ENCODE results near the gene ARAP2.

Gene ARAP2

DNA sequence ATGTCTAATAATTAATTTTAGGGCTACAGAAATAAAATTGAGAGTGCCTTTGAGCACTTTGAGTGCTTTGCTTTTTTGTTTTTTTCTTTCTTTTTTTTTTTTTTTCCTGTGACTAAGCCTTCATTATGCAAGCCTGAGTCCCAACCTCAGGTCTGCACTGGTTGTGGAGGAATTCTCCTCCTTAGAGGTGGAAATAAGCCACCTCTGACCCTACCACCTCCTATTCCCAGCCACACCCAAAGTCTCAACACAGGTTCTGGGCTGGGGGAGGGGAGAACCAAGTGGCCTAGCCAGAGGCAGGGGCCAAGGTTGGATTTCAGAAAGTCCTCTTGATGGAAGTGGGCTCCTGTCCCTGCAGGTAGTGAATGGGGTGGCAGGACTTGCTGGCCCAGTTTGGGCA is 180.2 kb downstream of the ARAP2 start:
- Histone ChIP-seq H3K9ac (ENCODE audit: low read length) (no peak overlapping the region), H3K4me3 (ENCODE audit: low read length) (no peak overlapping the region), H3K4me1 (ENCODE audit: control insufficient read depth, insufficient read depth, low read length) (no peaks in the 10 kb centered on the region), H3K36me3 (ENCODE audit: control insufficient read depth, insufficient read depth, low read length) (no peaks in the 10 kb centered on the region), H3K27me3 (ENCODE audit: control insufficient read depth, insufficient read depth, low read length) (no peaks in the 10 kb centered on the region), H3K27ac (ENCODE audit: low read depth, low read length) (no peak overlapping the region)

DNA sequence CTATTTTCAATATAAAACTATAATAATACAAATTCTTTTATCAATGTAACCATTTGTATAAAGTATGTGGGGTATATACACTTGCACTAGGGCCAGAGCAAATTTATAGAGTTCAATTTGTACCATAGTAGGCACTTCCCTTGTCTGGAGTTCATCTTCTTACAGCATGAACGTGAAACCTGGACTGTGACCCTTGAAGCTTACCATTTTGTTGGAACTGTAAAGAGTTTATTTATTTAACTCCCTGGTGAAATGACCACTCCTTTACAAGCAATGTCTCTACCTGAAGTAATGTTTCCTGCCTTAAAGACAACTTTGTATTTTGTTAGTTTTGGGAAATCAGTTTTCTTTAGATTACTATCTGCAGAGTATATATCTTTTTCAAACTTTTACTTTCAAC is 188.2 kb downstream of the ARAP2 start:
- no peak overlapping the region for H3K27ac ChIP-seq (ENCODE audit: low read depth, low read length)
- H3K27me3 ChIP-seq (ENCODE audit: control insufficient read depth, insufficient read depth, low read length): no peaks in the 10 kb centered on the region
- no peak overlapping the region for H3K4me3 ChIP-seq (ENCODE audit: low read length)
- no peak overlapping the region for H3K9ac ChIP-seq (ENCODE audit: low read length)
- H3K4me1 ChIP-seq (ENCODE audit: control insufficient read depth, insufficient read depth, low read length): no peaks in the 10 kb centered on the region
- H3K36me3 ChIP-seq (ENCODE audit: control insufficient read depth, insufficient read depth, low read length): no peaks in the 10 kb centered on the region

DNA sequence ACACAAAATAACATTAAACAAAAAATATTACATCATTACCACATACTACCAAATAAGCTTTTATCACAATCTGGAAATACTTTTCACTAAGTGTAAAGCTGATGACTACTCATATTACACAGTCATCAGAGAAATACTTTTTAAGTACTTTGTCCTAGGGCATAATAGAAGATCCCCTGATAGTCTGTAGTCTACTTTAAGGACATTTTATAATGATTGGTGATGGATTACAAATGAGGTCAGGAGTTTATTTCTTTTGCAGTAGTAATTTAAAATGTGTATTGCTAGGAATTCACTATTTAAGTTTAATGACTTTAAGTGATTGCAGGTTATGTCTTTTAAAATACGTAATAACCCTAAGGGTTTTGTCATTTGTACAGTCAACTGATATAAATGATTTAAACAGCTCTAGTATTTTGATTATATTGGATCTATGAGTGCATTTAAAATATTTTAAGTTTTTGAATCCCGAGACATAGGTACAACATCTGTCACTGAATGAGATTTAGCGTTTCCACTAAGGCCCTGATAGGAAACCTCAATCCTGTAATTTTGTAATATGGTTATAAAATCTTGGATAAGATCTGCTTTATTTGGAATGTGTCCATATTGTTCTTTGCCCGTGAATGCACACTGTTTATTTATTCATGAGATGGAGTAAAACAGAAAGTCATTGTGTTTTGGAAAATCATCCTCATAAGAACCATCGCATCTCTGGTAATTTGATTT is 189.5 kb downstream of the ARAP2 start:
- Histone ChIP-seq H3K9ac (ENCODE audit: low read length) (no peak overlapping the region), H3K27ac (ENCODE audit: low read depth, low read length) (no peak overlapping the region), H3K4me3 (ENCODE audit: low read length) (no peak overlapping the region), H3K27me3 (ENCODE audit: control insufficient read depth, insufficient read depth, low read length) (no peaks in the 10 kb centered on the region), H3K4me1 (ENCODE audit: control insufficient read depth, insufficient read depth, low read length) (no peaks in the 10 kb centered on the region), H3K36me3 (ENCODE audit: control insufficient read depth, insufficient read depth, low read length) (no peaks in the 10 kb centered on the region)

DNA sequence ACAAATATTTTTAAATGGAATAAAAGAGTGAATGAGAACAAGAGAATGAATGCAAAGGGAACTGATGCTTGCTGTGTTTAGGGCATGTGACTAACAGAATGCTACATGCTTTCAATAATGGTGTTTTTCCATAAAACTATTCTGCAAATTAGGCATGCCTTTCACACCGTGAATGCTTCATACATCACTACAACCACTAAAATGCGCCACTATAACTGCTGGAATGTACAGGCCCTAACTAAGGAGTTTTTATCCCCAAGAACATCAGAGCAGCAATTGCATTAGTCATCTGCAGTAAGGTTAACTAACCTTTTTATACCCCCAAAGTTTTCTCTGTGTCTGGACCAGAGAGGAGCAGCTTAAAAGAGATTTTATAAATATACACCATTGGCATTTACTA is 190.4 kb downstream of the ARAP2 start:
- Histone ChIP-seq H3K4me1 (ENCODE audit: control insufficient read depth, insufficient read depth, low read length) (no peaks in the 10 kb centered on the region), H3K9ac (ENCODE audit: low read length) (no peak overlapping the region), H3K36me3 (ENCODE audit: control insufficient read depth, insufficient read depth, low read length) (no peaks in the 10 kb centered on the region), H3K27me3 (ENCODE audit: control insufficient read depth, insufficient read depth, low read length) (no peaks in the 10 kb centered on the region), H3K4me3 (ENCODE audit: low read length) (no peak overlapping the region), H3K27ac (ENCODE audit: low read depth, low read length) (no peak overlapping the region)

DNA sequence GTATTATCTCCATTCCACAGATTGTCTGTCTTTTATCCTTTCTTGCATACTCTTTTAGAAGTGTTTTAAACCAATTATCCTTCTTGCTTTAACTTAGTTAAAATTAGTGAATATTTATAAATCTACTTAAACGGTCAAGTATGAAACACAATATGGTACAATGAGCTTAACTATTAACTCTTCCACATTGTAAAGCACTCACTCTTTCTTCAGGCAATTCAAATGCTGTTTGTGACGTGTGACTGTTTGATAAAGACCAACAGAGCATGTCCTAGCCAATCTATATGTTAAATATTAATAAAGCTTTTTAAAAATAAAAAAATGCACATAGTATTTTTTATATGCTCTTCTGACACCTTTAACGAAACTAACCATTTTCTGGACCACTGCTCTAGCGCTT is 192.7 kb downstream of the ARAP2 start:
- H3K27ac ChIP-seq (ENCODE audit: low read depth, low read length): no peak overlapping the region
- H3K4me3 ChIP-seq (ENCODE audit: low read length): no peak overlapping the region
- H3K36me3 ChIP-seq (ENCODE audit: control insufficient read depth, insufficient read depth, low read length): no peaks in the 10 kb centered on the region
- no peak overlapping the region for H3K9ac ChIP-seq (ENCODE audit: low read length)
- no peaks in the 10 kb centered on the region for H3K27me3 ChIP-seq (ENCODE audit: control insufficient read depth, insufficient read depth, low read length)
- no peaks in the 10 kb centered on the region for H3K4me1 ChIP-seq (ENCODE audit: control insufficient read depth, insufficient read depth, low read length)

DNA sequence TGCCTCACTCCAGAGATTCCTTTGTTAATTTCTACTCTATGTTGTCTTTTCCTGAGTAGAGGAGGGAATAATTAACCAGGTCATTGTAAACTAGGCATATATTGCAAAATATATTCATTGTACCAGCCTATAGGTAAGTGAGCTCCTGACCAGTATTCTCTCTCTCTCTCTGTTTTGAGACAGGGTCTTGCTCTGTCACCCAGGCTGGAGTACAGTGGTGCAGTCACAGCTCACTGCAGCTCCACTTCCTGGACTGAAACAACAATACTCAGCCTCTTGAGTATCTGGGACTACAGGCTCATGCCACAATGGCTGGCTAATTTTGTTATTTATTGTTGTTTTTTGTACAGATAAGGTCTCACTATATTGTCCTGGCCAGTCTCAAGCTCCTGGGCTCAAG is 198.3 kb downstream of the ARAP2 start:
- no peak overlapping the region for H3K4me3 ChIP-seq (ENCODE audit: low read length)
- H3K9ac ChIP-seq (ENCODE audit: low read length): no peak overlapping the region
- no peaks in the 10 kb centered on the region for H3K27me3 ChIP-seq (ENCODE audit: control insufficient read depth, insufficient read depth, low read length)
- H3K36me3 ChIP-seq (ENCODE audit: control insufficient read depth, insufficient read depth, low read length): no peaks in the 10 kb centered on the region
- H3K27ac ChIP-seq (ENCODE audit: low read depth, low read length): no peak overlapping the region
- no peaks in the 10 kb centered on the region for H3K4me1 ChIP-seq (ENCODE audit: control insufficient read depth, insufficient read depth, low read length)

DNA sequence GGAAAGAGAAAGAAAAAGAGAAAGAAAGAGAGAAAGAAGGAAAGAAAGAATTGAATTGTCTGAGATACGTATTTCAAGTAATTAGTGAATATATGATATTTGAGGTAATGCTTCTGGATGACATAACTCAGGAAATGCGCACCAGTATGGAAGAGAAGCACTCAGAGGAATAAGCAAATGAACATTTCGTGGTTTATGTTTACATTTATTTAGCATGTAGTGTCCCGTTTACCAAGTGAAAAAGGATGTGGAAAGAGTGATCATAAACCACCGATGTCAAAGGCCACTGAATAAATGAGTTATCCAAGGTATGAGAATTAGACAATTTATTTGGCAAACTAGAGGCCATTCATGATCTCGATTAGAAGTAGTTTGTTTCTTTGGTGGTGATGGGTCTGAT is 200.4 kb downstream of the ARAP2 start:
- no peak overlapping the region for H3K4me3 ChIP-seq (ENCODE audit: low read length)
- H3K9ac ChIP-seq (ENCODE audit: low read length): no peak overlapping the region
- no peaks in the 10 kb centered on the region for H3K36me3 ChIP-seq (ENCODE audit: control insufficient read depth, insufficient read depth, low read length)
- H3K27ac ChIP-seq (ENCODE audit: low read depth, low read length): no peak overlapping the region
- H3K4me1 ChIP-seq (ENCODE audit: control insufficient read depth, insufficient read depth, low read length): no peaks in the 10 kb centered on the region
- H3K27me3 ChIP-seq (ENCODE audit: control insufficient read depth, insufficient read depth, low read length): no peaks in the 10 kb centered on the region

DNA sequence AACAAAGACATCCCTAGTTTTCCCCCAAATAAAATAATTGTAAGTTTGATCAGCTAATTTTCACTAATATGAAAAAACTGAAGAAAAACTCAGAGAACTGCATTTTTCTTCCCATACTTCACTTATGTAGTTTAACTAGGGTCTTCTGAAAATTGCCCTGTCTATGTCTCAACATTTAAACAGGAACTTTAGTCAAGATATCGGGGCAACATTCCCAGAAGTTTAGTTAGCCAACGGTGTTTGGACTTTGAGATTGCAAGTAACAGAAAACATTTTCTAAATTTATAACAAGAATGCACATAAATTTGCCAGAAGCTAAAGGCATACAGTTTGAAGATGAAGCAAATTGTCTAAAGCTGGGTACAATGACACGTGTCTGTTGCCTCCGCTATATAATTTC is 201.1 kb downstream of the ARAP2 start:
- no peaks in the 10 kb centered on the region for H3K27me3 ChIP-seq (ENCODE audit: control insufficient read depth, insufficient read depth, low read length)
- H3K4me1 ChIP-seq (ENCODE audit: control insufficient read depth, insufficient read depth, low read length): no peaks in the 10 kb centered on the region
- H3K27ac ChIP-seq (ENCODE audit: low read depth, low read length): no peak overlapping the region
- no peaks in the 10 kb centered on the region for H3K36me3 ChIP-seq (ENCODE audit: control insufficient read depth, insufficient read depth, low read length)
- no peak overlapping the region for H3K9ac ChIP-seq (ENCODE audit: low read length)
- no peak overlapping the region for H3K4me3 ChIP-seq (ENCODE audit: low read length)

DNA sequence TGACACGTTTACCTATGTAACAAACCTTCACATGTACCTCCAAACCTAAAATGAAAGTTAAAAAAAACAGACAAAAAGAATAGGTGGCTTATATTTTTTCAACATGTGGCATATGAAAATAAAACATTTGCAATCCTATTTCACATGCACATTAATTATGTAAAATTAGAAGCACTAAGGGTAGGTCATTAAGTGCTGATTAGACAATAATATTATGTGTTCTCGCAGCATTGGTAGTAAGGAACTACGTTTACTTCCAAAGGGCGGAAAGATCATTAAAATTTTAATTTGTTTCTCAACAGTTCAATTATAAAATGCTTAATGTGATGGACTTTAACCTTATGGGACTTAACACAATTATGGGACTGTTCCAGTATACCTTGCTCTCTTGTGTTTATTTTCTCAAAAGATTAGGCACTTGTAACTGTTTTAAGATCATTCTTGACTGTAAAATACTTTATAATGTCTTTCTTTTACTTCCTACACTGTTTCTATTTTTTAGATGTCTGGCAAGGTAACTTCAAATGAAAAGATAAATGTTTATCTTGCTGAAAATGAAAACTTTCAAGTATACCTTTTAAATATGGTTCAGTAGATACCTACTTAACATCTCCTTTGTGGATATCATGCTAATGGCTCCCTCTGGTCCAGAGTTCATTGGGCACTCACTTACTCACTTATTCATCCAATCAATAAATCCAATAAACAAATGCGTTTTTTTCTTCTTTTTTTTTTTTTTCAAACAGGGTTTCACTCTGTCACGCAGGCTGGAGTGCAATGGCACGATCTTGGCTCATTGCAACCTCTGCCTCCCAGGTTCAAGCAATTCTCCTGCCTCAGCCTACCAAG is 202.0 kb downstream of the ARAP2 start:
- Histone ChIP-seq H3K27me3 (ENCODE audit: control insufficient read depth, insufficient read depth, low read length) (no peaks in the 10 kb centered on the region), H3K4me1 (ENCODE audit: control insufficient read depth, insufficient read depth, low read length) (no peaks in the 10 kb centered on the region), H3K4me3 (ENCODE audit: low read length) (no peak overlapping the region), H3K27ac (ENCODE audit: low read depth, low read length) (no peak overlapping the region), H3K9ac (ENCODE audit: low read length) (no peak overlapping the region), H3K36me3 (ENCODE audit: control insufficient read depth, insufficient read depth, low read length) (no peaks in the 10 kb centered on the region)

DNA sequence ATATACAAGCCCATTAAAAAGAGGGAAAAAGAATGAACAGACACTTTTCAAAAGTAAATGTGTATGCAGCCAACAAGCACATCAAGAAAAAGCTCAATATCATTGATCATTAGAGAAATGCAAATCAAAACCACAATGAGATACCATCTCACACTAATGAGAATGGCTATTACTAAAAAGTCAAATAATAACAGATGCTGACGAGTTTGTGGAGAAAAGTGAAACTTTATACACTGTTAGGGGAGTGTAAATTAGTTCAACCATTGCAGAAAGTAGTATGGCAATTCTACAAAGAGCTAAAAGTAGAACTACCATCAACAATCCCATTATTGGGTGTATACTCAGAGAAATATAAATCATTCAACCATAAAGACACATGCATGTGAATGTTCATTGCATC is 203.0 kb downstream of the ARAP2 start:
- Histone ChIP-seq H3K4me3 (ENCODE audit: low read length) (no peak overlapping the region), H3K36me3 (ENCODE audit: control insufficient read depth, insufficient read depth, low read length) (no peaks in the 10 kb centered on the region), H3K4me1 (ENCODE audit: control insufficient read depth, insufficient read depth, low read length) (no peaks in the 10 kb centered on the region), H3K27ac (ENCODE audit: low read depth, low read length) (no peak overlapping the region), H3K9ac (ENCODE audit: low read length) (no peak overlapping the region), H3K27me3 (ENCODE audit: control insufficient read depth, insufficient read depth, low read length) (no peaks in the 10 kb centered on the region)

DNA sequence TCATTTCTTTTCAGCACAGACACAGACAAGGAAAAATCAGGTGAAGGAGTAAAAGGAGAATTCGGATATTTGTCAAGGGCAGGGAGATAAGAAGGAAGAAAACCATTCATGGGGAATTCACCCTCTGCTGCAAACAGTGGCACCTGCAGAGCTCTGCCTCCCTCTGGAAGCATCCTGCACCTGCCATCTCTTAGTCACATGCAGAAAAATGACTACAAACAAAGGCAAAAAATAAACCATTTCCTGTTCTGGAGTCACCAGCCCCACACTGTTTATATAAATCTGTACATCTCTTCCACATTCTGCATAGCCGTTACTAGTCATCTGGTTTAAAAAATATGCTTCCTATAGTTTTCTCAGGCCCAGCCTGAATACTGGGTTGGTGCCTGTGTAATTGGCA is 205.3 kb downstream of the ARAP2 start:
- H3K4me1 ChIP-seq (ENCODE audit: control insufficient read depth, insufficient read depth, low read length): no peaks in the 10 kb centered on the region

DNA sequence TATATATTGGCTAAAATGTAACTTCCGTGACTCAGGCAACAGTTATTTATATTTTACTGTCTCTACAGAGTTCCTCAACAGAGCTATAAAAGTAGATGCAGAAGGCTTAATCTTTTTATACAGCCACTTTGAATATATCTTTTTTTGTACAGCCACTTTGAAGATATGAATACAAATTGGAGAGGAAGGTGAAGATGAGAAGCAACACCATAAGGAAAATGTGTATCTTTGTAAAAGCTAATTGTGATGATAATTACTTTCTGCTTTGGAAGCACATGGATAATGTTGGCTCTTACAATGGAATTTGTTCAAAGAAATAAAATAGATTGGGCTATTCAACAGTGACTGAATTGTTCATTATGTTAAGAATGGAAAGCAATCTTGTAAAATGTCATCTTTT is 205.8 kb downstream of the ARAP2 start:
- Histone ChIP-seq H3K27me3 (ENCODE audit: control insufficient read depth, insufficient read depth, low read length) (no peaks in the 10 kb centered on the region), H3K9ac (ENCODE audit: low read length) (no peak overlapping the region), H3K4me3 (ENCODE audit: low read length) (no peak overlapping the region), H3K27ac (ENCODE audit: low read depth, low read length) (no peak overlapping the region), H3K4me1 (ENCODE audit: control insufficient read depth, insufficient read depth, low read length) (no peaks in the 10 kb centered on the region), H3K36me3 (ENCODE audit: control insufficient read depth, insufficient read depth, low read length) (no peaks in the 10 kb centered on the region)

More for the DNA sequence above, 205.3 kb downstream of the ARAP2 start:
- no peak overlapping the region for H3K4me3 ChIP-seq (ENCODE audit: low read length)
- no peak overlapping the region for H3K27ac ChIP-seq (ENCODE audit: low read depth, low read length)
- H3K9ac ChIP-seq (ENCODE audit: low read length): no peak overlapping the region
- H3K36me3 ChIP-seq (ENCODE audit: control insufficient read depth, insufficient read depth, low read length): no peaks in the 10 kb centered on the region
- H3K27me3 ChIP-seq (ENCODE audit: control insufficient read depth, insufficient read depth, low read length): no peaks in the 10 kb centered on the region

DNA sequence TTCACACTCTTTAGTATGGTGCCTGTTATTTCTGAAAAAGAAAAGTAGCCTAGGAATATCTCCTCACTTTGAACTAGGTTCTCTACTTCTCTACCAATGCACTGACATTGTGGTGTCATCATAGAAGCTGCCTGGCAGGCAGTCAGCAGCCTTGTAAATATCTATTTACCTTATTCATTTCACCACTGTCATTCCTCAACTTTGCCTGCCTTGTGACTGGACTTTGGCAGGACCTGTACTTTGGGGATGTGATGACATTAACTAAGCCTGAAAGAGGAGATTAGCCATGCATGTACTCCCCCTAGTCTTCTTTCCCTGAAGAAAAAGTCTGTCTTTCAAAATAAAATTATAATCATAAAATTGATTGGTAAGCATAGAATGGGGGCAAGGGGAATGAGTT is 207.2 kb downstream of the ARAP2 start:
- H3K4me1 ChIP-seq (ENCODE audit: control insufficient read depth, insufficient read depth, low read length): no peaks in the 10 kb centered on the region
- no peak overlapping the region for H3K27ac ChIP-seq (ENCODE audit: low read depth, low read length)
- H3K36me3 ChIP-seq (ENCODE audit: control insufficient read depth, insufficient read depth, low read length): no peaks in the 10 kb centered on the region
- no peak overlapping the region for H3K4me3 ChIP-seq (ENCODE audit: low read length)
- H3K27me3 ChIP-seq (ENCODE audit: control insufficient read depth, insufficient read depth, low read length): no peaks in the 10 kb centered on the region
- no peak overlapping the region for H3K9ac ChIP-seq (ENCODE audit: low read length)
